ENCODE results near the gene MACROD1. TPM values are rescaled to one million over a fixed set of nuclear protein-coding genes. Genes with fewer than 3 reads are reported as not detected.

The MACROD1 gene
- total RNA-seq, 1 donor from 2014 or later, result 4.1 TPM

DNA sequence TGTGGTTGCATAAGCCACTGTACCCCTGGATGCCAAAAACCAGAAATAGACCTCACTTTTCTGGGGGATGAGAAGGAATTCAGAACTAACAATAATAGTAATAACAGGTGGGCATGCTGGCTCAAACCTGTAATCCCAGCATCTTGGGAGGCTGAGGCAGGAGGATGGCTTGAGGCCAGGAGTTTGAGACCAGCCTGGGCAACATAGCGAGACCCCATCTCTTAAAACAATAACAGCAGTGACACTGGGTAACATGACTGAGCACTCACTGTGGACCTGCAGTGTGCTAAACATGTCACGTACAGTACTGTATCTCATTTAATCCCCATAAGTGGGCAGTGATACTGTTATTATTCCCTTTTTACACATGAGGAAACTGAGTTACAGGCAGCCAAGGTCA, 120.2 kb downstream of the MACROD1 start:
- Mint-ChIP-seq H3K9me3 (ENCODE audit: unreplicated experiment) (no peaks in the 10 kb centered on the region), H3K4me1 (ENCODE audit: unreplicated experiment) (peaks cover 3% of the 10 kb centered on the region), H3K27ac (ENCODE audit: unreplicated experiment) (no peak overlapping the region), H3K4me3 (ENCODE audit: unreplicated experiment) (no peak overlapping the region), H3K27me3 (ENCODE audit: unreplicated experiment) (peaks cover 13% of the 10 kb centered on the region), H3K36me3 (ENCODE audit: low read depth, unreplicated experiment) (no peaks in the 10 kb centered on the region)
- DNase-seq (ENCODE audit: low spot score), result no peak
- TF ChIP-seq, protein P1, sequence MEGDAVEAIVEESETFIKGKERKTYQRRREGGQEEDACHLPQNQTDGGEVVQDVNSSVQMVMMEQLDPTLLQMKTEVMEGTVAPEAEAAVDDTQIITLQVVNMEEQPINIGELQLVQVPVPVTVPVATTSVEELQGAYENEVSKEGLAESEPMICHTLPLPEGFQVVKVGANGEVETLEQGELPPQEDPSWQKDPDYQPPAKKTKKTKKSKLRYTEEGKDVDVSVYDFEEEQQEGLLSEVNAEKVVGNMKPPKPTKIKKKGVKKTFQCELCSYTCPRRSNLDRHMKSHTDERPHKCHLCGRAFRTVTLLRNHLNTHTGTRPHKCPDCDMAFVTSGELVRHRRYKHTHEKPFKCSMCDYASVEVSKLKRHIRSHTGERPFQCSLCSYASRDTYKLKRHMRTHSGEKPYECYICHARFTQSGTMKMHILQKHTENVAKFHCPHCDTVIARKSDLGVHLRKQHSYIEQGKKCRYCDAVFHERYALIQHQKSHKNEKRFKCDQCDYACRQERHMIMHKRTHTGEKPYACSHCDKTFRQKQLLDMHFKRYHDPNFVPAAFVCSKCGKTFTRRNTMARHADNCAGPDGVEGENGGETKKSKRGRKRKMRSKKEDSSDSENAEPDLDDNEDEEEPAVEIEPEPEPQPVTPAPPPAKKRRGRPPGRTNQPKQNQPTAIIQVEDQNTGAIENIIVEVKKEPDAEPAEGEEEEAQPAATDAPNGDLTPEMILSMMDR (IDR thresholded peaks at IDR 0.05; ENCODE audit: unreplicated experiment), result no peak

DNA sequence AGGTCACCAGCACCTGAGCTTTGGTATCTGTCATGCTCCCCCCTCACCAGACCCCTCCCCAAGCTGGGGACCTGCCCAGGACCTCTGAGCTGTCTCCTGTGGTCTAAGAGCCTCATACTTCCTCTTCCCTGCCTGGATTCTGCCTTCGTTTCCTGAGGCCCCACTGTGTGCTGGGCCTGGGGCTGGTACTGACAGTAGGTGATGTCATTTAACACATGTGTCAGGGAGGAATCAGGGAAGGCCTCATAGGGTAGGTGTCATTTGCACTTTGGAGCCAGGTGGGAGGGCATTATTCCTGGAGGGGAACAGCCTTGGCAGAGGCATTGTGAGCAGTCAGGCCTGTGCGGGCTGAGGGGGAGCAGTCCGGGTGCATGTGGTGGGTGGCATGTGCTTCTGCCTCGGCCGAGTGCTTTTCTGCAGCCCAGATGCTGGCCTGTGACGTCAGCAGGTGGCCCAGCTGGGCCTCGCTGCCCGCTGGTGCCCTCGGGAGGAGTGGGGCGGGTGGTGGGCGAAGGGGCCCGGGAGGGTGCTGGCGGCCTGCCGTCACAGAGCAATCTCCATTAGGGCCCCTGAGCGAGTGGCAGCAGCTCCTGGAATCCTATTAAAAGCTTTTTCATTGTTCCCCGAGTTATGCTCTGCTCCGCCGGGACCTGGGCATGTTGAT, 121.1 kb downstream of the MACROD1 start:
- peaks cover 15% of the 10 kb centered on the region for H3K27me3 Mint-ChIP-seq (ENCODE audit: unreplicated experiment)
- H3K36me3 Mint-ChIP-seq (ENCODE audit: low read depth, unreplicated experiment), result no peaks in the 10 kb centered on the region
- H3K4me1 Mint-ChIP-seq (ENCODE audit: unreplicated experiment), result peaks cover 3% of the 10 kb centered on the region
- no peak for DNase-seq (ENCODE audit: low spot score)
- peak overlapping the region; percentile 52 for H3K27ac Mint-ChIP-seq (ENCODE audit: unreplicated experiment)
- TF ChIP-seq, protein P1 (IDR thresholded peaks at IDR 0.05; ENCODE audit: unreplicated experiment), result no peak
- H3K4me3 Mint-ChIP-seq (ENCODE audit: unreplicated experiment), result no peak overlapping the region
- no peaks in the 10 kb centered on the region for H3K9me3 Mint-ChIP-seq (ENCODE audit: unreplicated experiment)

DNA sequence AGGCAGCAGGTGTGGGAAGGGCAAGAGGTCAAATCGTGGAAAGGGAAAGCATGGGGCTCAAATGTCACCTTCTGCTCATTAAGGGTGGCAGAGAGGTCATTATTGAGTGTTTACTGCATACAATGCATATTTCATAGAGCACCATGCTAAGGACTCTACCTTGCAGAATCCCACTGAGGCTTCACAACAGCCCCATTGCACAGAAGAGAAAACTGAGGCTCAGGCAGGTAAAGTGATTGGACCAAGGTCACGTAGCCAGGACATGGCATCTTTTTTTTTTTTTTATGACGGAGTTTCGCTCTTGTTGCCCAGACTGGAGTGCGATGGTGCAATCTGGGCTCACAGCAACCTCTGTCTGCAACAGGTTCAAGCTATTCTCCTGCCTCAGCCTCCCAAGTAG, 122.4 kb downstream of the MACROD1 start:
- H3K27me3 Mint-ChIP-seq (ENCODE audit: unreplicated experiment), result peaks cover 15% of the 10 kb centered on the region
- TF ChIP-seq, protein P1 (IDR thresholded peaks at IDR 0.05; ENCODE audit: unreplicated experiment), result no peak
- no peak overlapping the region for H3K4me3 Mint-ChIP-seq (ENCODE audit: unreplicated experiment)
- no peaks in the 10 kb centered on the region for H3K9me3 Mint-ChIP-seq (ENCODE audit: unreplicated experiment)
- peaks cover 3% of the 10 kb centered on the region for H3K4me1 Mint-ChIP-seq (ENCODE audit: unreplicated experiment)
- DNase-seq (ENCODE audit: low spot score), result no peak
- H3K27ac Mint-ChIP-seq (ENCODE audit: unreplicated experiment), result no peak overlapping the region
- H3K36me3 Mint-ChIP-seq (ENCODE audit: low read depth, unreplicated experiment), result no peaks in the 10 kb centered on the region

DNA sequence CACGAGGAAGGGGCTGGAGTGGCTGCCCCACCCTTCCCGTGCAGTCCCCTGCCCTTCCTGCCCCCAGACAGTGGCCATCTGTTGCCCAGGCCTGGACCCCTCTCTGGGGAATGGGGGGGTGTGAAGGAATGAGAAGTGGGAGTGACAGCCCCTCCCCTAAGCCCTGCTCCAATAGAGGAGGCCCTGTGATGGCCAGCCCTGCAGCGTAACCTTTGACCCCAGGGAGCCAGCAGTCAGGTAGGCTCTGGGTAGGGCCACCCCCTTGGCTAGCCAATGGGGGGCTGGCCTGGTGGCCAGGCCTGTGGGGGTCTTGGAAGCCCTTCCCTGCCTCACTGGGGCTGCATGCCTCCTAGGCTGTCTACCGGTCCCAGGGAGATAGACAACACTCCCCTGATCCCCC, 123.6 kb downstream of the MACROD1 start:
- no peak for DNase-seq (ENCODE audit: low spot score)
- Mint-ChIP-seq H3K4me1 (ENCODE audit: unreplicated experiment) (peaks cover 3% of the 10 kb centered on the region), H3K4me3 (ENCODE audit: unreplicated experiment) (no peak overlapping the region), H3K36me3 (ENCODE audit: low read depth, unreplicated experiment) (no peaks in the 10 kb centered on the region), H3K27me3 (ENCODE audit: unreplicated experiment) (peaks cover 20% of the 10 kb centered on the region), H3K9me3 (ENCODE audit: unreplicated experiment) (no peaks in the 10 kb centered on the region), H3K27ac (ENCODE audit: unreplicated experiment) (no peak overlapping the region)
- TF ChIP-seq, protein P1 (IDR thresholded peaks at IDR 0.05; ENCODE audit: unreplicated experiment), result no peak

DNA sequence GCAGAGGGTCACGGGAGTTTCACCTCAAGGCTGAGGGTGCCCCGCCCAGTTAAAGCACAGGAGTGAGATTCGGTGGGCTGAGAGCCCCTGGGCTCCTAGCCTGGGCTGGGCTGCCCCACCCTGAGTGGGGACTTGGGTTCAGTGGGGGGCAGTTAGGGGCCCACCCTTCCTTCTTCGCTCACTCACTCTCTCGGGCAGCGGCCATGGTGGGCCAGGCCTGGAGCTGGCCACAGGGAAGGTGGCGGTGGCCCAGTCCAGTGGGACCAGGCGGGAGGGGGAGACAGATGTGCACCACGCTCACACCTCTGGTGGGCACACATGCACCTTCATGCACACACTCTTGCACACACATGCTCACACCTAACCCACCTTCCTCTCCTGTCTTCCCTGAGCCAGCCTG, 124.1 kb downstream of the MACROD1 start:
- Mint-ChIP-seq H3K9me3 (ENCODE audit: unreplicated experiment) (no peaks in the 10 kb centered on the region), H3K36me3 (ENCODE audit: low read depth, unreplicated experiment) (no peaks in the 10 kb centered on the region), H3K27me3 (ENCODE audit: unreplicated experiment) (peaks cover 20% of the 10 kb centered on the region), H3K27ac (ENCODE audit: unreplicated experiment) (no peak overlapping the region), H3K4me3 (ENCODE audit: unreplicated experiment) (no peak overlapping the region), H3K4me1 (ENCODE audit: unreplicated experiment) (peaks cover 3% of the 10 kb centered on the region)
- TF ChIP-seq, protein P1 (IDR thresholded peaks at IDR 0.05; ENCODE audit: unreplicated experiment), result no peak
- DNase-seq (ENCODE audit: low spot score), result no peak
